KMS-11 (cell line): ENCODE data around the gene MYRIP.

Experiments
- H2AFZ ChIP-seq: fragments of 200-600 bp; sonication (generic); 2 replicates; pipeline ENCODE4 v1.6.1; 2016; ENCODE audit warnings: antibody characterized with exemption, mixed run types, low read depth
- H3K27ac ChIP-seq: fragments of 200-600 bp; sonication (generic); 2 replicates; pipeline ENCODE4 v1.6.1; 2016; ENCODE audit warnings: mild to moderate bottlenecking, mixed run types
- H3K27me3 ChIP-seq: fragments of 200-600 bp; sonication (generic); 2 replicates; pipeline ENCODE4 v1.6.1; 2017; ENCODE audit warnings: mild to moderate bottlenecking, low read depth, mixed run types, moderate library complexity; ENCODE audit not compliant: insufficient read depth
- H3K36me3 ChIP-seq: fragments of 200-600 bp; sonication (generic); 2 replicates; pipeline ENCODE4 v1.6.1; 2017; ENCODE audit warnings: mild to moderate bottlenecking, mixed run types; ENCODE audit not compliant: insufficient read depth
- H3K4me1 ChIP-seq: fragments of 200-600 bp; sonication (generic); 2 replicates; pipeline ENCODE4 v1.6.1; 2016; ENCODE audit warnings: mild to moderate bottlenecking, low read depth, mixed run types; ENCODE audit not compliant: poor library complexity, severe bottlenecking
- H3K4me2 ChIP-seq: fragments of 200-600 bp; sonication (generic); 2 replicates; pipeline ENCODE4 v1.7.0; 2016; ENCODE audit warnings: mild to moderate bottlenecking, mixed run types
- H3K4me3 ChIP-seq: fragments of 200-600 bp; sonication (generic); IDR thresholded peaks from 2 replicates; pipeline ENCODE4 v1.6.1; 2017; ENCODE audit warnings: low read depth, low read length, mixed read lengths; ENCODE audit not compliant: insufficient read depth
- H3K79me2 ChIP-seq: fragments of 200-600 bp; sonication (generic); 2 replicates; pipeline ENCODE4 v1.6.1; 2016; ENCODE audit warnings: low read depth, mixed run types; ENCODE audit not compliant: insufficient read depth
- H3K9ac ChIP-seq: fragments of 200-600 bp; sonication (generic); 2 replicates; pipeline ENCODE4 v1.6.1; 2016; ENCODE audit warnings: mild to moderate bottlenecking, mixed run types
- H4K20me1 ChIP-seq: fragments of 200-600 bp; sonication (generic); 2 replicates; pipeline ENCODE4 v1.6.1; 2016; ENCODE audit warnings: mild to moderate bottlenecking, mixed run types; ENCODE audit not compliant: insufficient read depth
- TF ChIP-seq, protein P1 (sequence below): fragments of 200-600 bp; sonication (generic); conservative IDR thresholded peaks from 2 replicates; pipeline ENCODE4 v1.6.1; 2017; ENCODE audit warnings: low read depth, mild to moderate bottlenecking, antibody characterized with exemption, low read length, moderate library complexity, mixed read lengths

The MYRIP gene

DNA sequence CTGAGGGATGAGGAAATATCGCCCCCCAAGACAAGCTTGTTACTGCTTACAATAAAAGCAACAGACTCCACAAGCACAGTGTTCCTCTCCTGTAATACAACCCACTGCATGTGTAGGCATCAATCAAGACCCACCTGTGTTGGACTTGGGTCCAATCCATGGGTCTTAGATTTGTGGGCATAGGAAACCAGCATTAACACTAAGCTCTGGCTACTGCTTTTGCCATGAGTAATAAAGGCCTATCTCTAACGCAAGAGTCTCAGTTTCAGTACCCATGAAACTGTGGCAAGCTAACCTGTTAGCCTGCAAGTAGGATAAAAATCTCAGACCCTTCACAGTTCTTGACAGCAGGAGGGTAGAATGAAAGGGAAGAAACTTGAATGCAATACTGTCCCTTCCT is 494.9 kb downstream of the MYRIP start:
- Histone ChIP-seq H3K4me3 (no peak overlapping the region), H3K27ac (no peak overlapping the region), H2AFZ (no peak overlapping the region), H3K36me3 (no peaks in the 10 kb centered on the region), H4K20me1 (no peaks in the 10 kb centered on the region), H3K79me2 (no peaks in the 10 kb centered on the region), H3K9ac (no peak overlapping the region), H3K4me1 (no peaks in the 10 kb centered on the region), H3K27me3 (no peaks in the 10 kb centered on the region), H3K4me2 (no peak overlapping the region)
- TF ChIP-seq, protein P1, sequence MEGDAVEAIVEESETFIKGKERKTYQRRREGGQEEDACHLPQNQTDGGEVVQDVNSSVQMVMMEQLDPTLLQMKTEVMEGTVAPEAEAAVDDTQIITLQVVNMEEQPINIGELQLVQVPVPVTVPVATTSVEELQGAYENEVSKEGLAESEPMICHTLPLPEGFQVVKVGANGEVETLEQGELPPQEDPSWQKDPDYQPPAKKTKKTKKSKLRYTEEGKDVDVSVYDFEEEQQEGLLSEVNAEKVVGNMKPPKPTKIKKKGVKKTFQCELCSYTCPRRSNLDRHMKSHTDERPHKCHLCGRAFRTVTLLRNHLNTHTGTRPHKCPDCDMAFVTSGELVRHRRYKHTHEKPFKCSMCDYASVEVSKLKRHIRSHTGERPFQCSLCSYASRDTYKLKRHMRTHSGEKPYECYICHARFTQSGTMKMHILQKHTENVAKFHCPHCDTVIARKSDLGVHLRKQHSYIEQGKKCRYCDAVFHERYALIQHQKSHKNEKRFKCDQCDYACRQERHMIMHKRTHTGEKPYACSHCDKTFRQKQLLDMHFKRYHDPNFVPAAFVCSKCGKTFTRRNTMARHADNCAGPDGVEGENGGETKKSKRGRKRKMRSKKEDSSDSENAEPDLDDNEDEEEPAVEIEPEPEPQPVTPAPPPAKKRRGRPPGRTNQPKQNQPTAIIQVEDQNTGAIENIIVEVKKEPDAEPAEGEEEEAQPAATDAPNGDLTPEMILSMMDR: no peak

DNA sequence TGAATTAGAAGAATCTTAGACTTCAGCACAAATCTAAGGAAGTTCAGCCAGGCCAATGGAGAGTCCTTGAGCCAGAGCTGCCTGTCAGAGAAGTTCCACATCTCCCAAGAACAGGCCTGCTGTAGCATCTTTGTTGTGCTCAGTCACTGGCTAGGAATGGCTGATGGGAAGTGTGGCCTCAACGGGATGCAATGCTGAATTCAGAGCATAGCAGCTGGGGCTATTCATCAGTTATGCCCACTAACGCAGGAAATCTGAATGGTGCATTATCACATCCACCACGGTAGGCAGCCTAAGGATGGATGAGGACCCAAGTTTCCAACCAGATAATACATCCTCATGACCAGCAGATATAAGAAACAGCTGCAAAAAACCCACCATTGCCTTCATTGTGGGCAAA is 496.9 kb downstream of the MYRIP start:
- Histone ChIP-seq H3K36me3 (no peaks in the 10 kb centered on the region; the same call in 1 of the 2 replicates), H3K79me2 (0 out of 2 replicates have a peak, but pooled peaks cover 9% of the 10 kb centered on the region), H3K4me3 (no peak overlapping the region), H3K9ac (no peak overlapping the region), H3K4me1 (peaks cover 5% of the 10 kb centered on the region), H3K4me2 (no peak overlapping the region), H2AFZ (no peak overlapping the region), H4K20me1 (no peaks in the 10 kb centered on the region), H3K27ac (no peak overlapping the region), H3K27me3 (no peaks in the 10 kb centered on the region)
- TF ChIP-seq, protein P1: no peak

DNA sequence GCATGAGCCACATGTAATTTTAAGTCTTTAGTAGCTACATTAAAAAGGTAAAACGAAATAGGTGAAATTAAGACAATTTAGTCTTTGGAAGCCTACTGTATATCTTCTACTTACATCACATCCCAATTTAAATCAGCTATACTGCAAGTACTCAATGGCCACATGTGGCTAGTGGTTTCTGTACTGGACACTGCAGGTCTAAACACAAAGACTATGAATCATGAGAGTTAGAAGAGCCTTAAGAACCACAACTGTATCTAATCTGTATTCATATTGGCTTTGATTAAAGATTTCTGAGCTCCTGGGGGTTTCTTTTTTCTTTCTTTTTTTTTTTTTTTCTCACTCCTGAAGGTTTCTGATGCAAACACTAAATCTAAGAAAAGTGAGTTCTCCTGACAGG is 497.8 kb downstream of the MYRIP start:
- Histone ChIP-seq H2AFZ (no peak overlapping the region), H3K36me3 (no peaks in the 10 kb centered on the region; the same call in 1 of the 2 replicates), H3K27ac (no peak overlapping the region), H3K4me3 (no peak overlapping the region), H3K4me1 (peaks cover 5% of the 10 kb centered on the region), H3K9ac (no peak overlapping the region), H3K4me2 (no peak overlapping the region), H3K27me3 (no peaks in the 10 kb centered on the region), H3K79me2 (0 out of 2 replicates have a peak, but pooled peaks cover 9% of the 10 kb centered on the region), H4K20me1 (no peaks in the 10 kb centered on the region)
- TF ChIP-seq, protein P1: no peak

DNA sequence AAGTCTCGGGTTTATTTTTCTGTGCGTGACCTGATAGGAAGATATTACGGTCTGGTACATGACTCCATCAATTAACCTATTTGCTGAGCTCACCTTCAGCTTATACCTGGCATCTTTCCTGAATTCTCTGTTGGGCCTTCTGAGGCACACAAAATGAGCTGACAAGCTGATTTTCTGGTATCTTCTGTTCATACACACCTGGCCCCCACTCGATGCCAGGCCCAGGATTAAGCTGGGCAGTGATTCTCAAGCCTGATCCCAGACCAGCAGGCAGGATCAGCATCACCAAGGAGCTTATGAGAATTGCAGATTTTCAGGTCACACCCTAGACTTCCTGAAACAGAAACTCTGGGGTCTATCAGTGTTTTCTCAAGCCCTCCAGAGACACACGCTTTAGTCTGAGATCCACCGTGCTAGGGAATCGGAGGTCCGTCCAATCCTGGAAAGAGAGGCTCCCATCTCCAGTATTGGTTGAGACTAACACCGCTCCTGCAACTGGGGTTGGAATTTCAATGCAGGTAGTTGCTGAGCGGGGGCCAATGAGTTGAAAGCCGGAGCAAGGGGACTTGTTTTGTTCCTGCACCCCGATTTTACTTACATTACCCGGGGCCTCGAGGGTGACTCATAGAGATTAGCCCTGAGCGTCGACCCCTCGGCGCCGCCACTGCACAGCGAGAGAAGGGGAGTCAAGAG is 499.5 kb downstream of the MYRIP start:
- H3K4me1 ChIP-seq: peaks cover 5% of the 10 kb centered on the region
- no peak overlapping the region for H3K27ac ChIP-seq
- H3K79me2 ChIP-seq: 0 out of 2 replicates have a peak, but pooled peaks cover 9% of the 10 kb centered on the region
- H3K36me3 ChIP-seq: no peaks in the 10 kb centered on the region; the same call in 1 of the 2 replicates
- TF ChIP-seq, protein P1: no peak
- peak overlapping the region; percentile 15 for H3K4me3 ChIP-seq
- H4K20me1 ChIP-seq: no peaks in the 10 kb centered on the region
- H3K9ac ChIP-seq: peak overlapping the region; percentile 91; the same call in 1 of the 2 replicates
- peak overlapping the region; percentile 54 for H3K4me2 ChIP-seq
- peak overlapping the region; percentile 91 for H2AFZ ChIP-seq
- H3K27me3 ChIP-seq: no peaks in the 10 kb centered on the region
